Heart left ventricle (tissue), 16 donors: Measurements from ENCODE around the gene OR4D5. TPM values are rescaled to one million over a fixed set of nuclear protein-coding genes. Genes with fewer than 3 reads are reported as not detected.

Experiments used
- ATAC-seq, 4 donors: fragments of 200-7000 bp; cut with Tn5 transposase; one replicate each; pipeline ENCODE4 v1.9.1; 2020 to 2022; ENCODE audit warnings: moderate library complexity in 4 of 4, mild to moderate bottlenecking in 3 of 4, moderate number of reproducible peaks in 1 of 4
- DNase-seq, 5 donors: peaks; one replicate each; pipeline ENCODE4 v3.0.0-alpha.2; 2020
- H3K27ac ChIP-seq, 12 donors: fragments of 200-600 bp; sonication (generic) in 4 of 12; one replicate each; pipeline versions ENCODE4 v1.5.0 to v1.8.0; 2016 to 2022; ENCODE audit warnings: mild to moderate bottlenecking in 2 of 12
- H3K27me3 ChIP-seq, 9 donors: fragments of 200-600 bp; sonication (generic) in 2 of 9; one replicate each; pipeline versions ENCODE4 v1.5.1 to v1.8.0; 2016 to 2022; ENCODE audit warnings: mild to moderate bottlenecking in 3 of 9
- H3K36me3 ChIP-seq, 9 donors: fragments of 200-600 bp; sonication (generic) in 2 of 9; one replicate each; pipeline versions ENCODE4 v1.5.0 to v1.8.0; 2018 to 2022; ENCODE audit warnings: mild to moderate bottlenecking in 2 of 9
- H3K4me1 ChIP-seq, 12 donors: fragments of 200-600 bp; sonication (generic) in 4 of 12; one replicate each; pipeline versions ENCODE4 v1.5.0 to v1.8.0; 2016 to 2022; ENCODE audit warnings: mild to moderate bottlenecking in 3 of 12
- H3K4me3 ChIP-seq, 12 donors: fragments of 200-600 bp; sonication (generic) in 4 of 12; one replicate each; pipeline versions ENCODE4 v1.5.0 to v1.8.0; 2017 to 2022; ENCODE audit warnings: mild to moderate bottlenecking in 9 of 12, moderate library complexity in 4 of 12
- H3K9me3 ChIP-seq, 12 donors: fragments of 200-600 bp; sonication (generic) in 4 of 12; one replicate each; pipeline versions ENCODE4 v1.5.0 to v1.8.0; 2016 to 2022; ENCODE audit warnings: mild to moderate bottlenecking in 1 of 12
- POLR2A ChIP-seq, 2 donors: fragments of 450-650 bp; IDR thresholded peaks; one replicate each; pipeline ENCODE4 v1.6.1; 2017; ENCODE audit warnings: antibody characterized with exemption in 2 of 2, mild to moderate bottlenecking in 2 of 2, moderate library complexity in 2 of 2
- WGBS, 4 donors: extraction: QIAGEN DNeasy Blood & Tissue Kit in 2 of 4; methylation state at CpG; one replicate each; pipeline versions ENCODE4 v1.1.5 to v1.1.7; 2013 to 2018; 5-methylcytosine and 5-hydroxymethylcytosine counted together
- intact Hi-C, 10 donors: fragments of 100-400 bp; cut with DNase I; formaldehyde crosslinking; loops; one replicate each; pipeline versions ENCODE4 v1.11.1 to v1.14.2; 2022
- polyA plus RNA-seq, 2 donors: library from polyadenylated mRNA; stranded (reverse); fragments of 200-250 nt; gene quantifications; one replicate each; pipeline ENCODE4 v1.2.3, GENCODE V29; 2013
- total RNA-seq, 9 donors: library from RNA; depleted of rRNA in 2 of 9; stranded (reverse); fragments of >200 nt in 2 of 9; fragmentation: NEBNext Ultra II Directional in 3 of 9; extraction: Animal tissue kit (Norgen Biotek cat#: 25700) in 3 of 9; gene quantifications; one replicate each; pipeline versions ENCODE4 v1.1.0 to v1.2.4, GENCODE V29; 2016 to 2023
- TF ChIP-seq, protein P1 (sequence below), 12 donors: fragments of 200-600 bp; sonication (generic) in 4 of 12; IDR thresholded peaks; one replicate each; pipeline versions ENCODE4 v1.5.0 to v1.8.0; 2018 to 2022; ENCODE audit warnings: antibody characterized with exemption in 12 of 12, mild to moderate bottlenecking in 5 of 12
- donor health status: ischemic (EF 13 %, LVEDD 7.1; RV severe dilation, severe dysfunction).
- donor health status: healthy with polysubstance abuse.
- donor health status: DM: no; HTN: yes; CAD: no.
- donor health status: DM: no; HTN: no; CAD: no.
- donor health status: ischemic (EF 25% LVEDD 6.9; RV normal size, moderate dysfunction).
- donor health status: ischemic (EF 25% LVEDD 5.7; RV mildly dilated, moderate dysfunction).
- donor health status: healthy.
- donor health status: DM: yes; HTN: yes; CAD: no.
- donor health status: ischemic (EF 35%, LVEDD 5.7; RV mildly dilated, moderate dysfunction).
- donor health status: nonischemic (EF 11% LVEDD 7.7; RV severe dilation, severe dysfunction).
- donor health status: DM: yes; HTN: yes; CAD: no.
- donor health status: PGD.
- donor health status: ischemic (EF 29% LVEDD 5.4; RV normal size, mild dysfunction).
- donor health status: nonischemic (EF 23%, LVEDD 6.1; RV moderate dilation, normal function).

The OR4D5 gene
- total and polyA plus RNA-seq, 11 donors: not detected

DNA sequence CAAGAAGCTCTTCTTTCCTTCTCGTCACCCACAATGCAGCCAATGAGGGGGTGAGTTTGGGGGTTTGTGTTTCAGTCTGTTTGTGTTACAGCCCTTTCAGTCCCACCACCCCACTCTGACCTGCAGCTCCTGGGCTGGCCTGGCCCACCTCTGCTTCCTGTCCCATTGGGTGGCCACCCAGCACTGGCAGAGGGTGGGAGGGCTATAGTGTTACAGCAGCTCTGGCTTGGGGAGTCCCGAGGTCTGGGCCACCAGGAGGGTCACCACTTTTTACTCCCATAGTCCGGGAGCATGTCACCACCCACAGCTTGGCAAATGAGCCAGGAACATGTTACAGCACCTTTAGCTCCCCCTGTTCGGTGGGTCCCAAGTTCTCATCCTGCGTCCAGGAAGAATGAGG, 39.9 kb downstream of the OR4D5 start:
- ATAC-seq: no peak
- 79 to 88% (median 85%) methylated on average over 5 of the region's 5 CpGs for WGBS, 4 donors
- Histone ChIP-seq H3K36me3 (no peaks in the 10 kb centered on the region), H3K27ac (no peak overlapping the region), H3K4me3 (no peak overlapping the region), H3K9me3 (peaks cover 0 to 7% (median 0%) of the 10 kb centered on the region in 12 donors), H3K27me3 (no peaks in the 10 kb centered on the region), H3K4me1 (no peaks in the 10 kb centered on the region)
- DNase-seq: no peak
- intact Hi-C loops: no loop called here
- TF ChIP-seq, protein P1, sequence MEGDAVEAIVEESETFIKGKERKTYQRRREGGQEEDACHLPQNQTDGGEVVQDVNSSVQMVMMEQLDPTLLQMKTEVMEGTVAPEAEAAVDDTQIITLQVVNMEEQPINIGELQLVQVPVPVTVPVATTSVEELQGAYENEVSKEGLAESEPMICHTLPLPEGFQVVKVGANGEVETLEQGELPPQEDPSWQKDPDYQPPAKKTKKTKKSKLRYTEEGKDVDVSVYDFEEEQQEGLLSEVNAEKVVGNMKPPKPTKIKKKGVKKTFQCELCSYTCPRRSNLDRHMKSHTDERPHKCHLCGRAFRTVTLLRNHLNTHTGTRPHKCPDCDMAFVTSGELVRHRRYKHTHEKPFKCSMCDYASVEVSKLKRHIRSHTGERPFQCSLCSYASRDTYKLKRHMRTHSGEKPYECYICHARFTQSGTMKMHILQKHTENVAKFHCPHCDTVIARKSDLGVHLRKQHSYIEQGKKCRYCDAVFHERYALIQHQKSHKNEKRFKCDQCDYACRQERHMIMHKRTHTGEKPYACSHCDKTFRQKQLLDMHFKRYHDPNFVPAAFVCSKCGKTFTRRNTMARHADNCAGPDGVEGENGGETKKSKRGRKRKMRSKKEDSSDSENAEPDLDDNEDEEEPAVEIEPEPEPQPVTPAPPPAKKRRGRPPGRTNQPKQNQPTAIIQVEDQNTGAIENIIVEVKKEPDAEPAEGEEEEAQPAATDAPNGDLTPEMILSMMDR (IDR thresholded peaks at IDR 0.05): no peak
- TF ChIP-seq POLR2A (IDR thresholded peaks at IDR 0.05): no peak

Other genes starting within 250 kb of the OR4D5 start
- 1 to 10 TPM; 1.7 to 5.7 (median 4.4) TPM for gene ZNF202, start 198.0 kb upstream of the OR4D5 start, total RNA-seq
- 1 to 10 TPM; 2.0 to 7.0 TPM for gene ZNF202, start 198.0 kb upstream of the OR4D5 start, polyA plus RNA-seq
- gene OR6X1, start 185.1 kb upstream of the OR4D5 start, total RNA-seq: not detected
- not detected for gene OR6X1, start 185.1 kb upstream of the OR4D5 start, polyA plus RNA-seq
- gene OR6M1, start 133.3 kb upstream of the OR4D5 start, total RNA-seq: not detected
- gene OR6M1, start 133.3 kb upstream of the OR4D5 start, polyA plus RNA-seq: not detected
- not detected for gene TMEM225, start 53.9 kb upstream of the OR4D5 start, total RNA-seq
- not detected for gene TMEM225, start 53.9 kb upstream of the OR4D5 start, polyA plus RNA-seq
- not detected for gene OR8D4, start 37.5 kb upstream of the OR4D5 start, total RNA-seq
- not detected for gene OR8D4, start 37.5 kb upstream of the OR4D5 start, polyA plus RNA-seq
- gene OR6T1, start 4.2 kb downstream of the OR4D5 start, total RNA-seq: not detected
- gene OR6T1, start 4.2 kb downstream of the OR4D5 start, polyA plus RNA-seq: not detected
- not detected for gene OR10S1, start 38.2 kb downstream of the OR4D5 start, total RNA-seq
- not detected for gene OR10S1, start 38.2 kb downstream of the OR4D5 start, polyA plus RNA-seq
- gene OR10G6, start 55.5 kb downstream of the OR4D5 start, total RNA-seq: not detected
- not detected for gene OR10G6, start 55.5 kb downstream of the OR4D5 start, polyA plus RNA-seq
- not detected for gene OR10G4, start 73.4 kb downstream of the OR4D5 start, total RNA-seq
- not detected for gene OR10G4, start 73.4 kb downstream of the OR4D5 start, polyA plus RNA-seq
- gene OR10G9, start 83.4 kb downstream of the OR4D5 start, total RNA-seq: not detected
- gene OR10G9, start 83.4 kb downstream of the OR4D5 start, polyA plus RNA-seq: not detected
- not detected for gene OR10G8, start 87.2 kb downstream of the OR4D5 start, total RNA-seq
- not detected for gene OR10G8, start 87.2 kb downstream of the OR4D5 start, polyA plus RNA-seq
- not detected for gene OR10G7, start 101.7 kb downstream of the OR4D5 start, total RNA-seq
- gene OR10G7, start 101.7 kb downstream of the OR4D5 start, polyA plus RNA-seq: not detected
- gene VWA5A, start 175.8 kb downstream of the OR4D5 start, total RNA-seq: 10 to 100 TPM in 1 of 9 donors, 1 to 10 TPM in 8; 2.3 to 13.7 (median 4.2) TPM
- 1 to 10 TPM; 1.2 to 1.8 TPM for gene VWA5A, start 175.8 kb downstream of the OR4D5 start, polyA plus RNA-seq
- not detected for gene OR10D3, start 243.7 kb downstream of the OR4D5 start, total RNA-seq
- not detected for gene OR10D3, start 243.7 kb downstream of the OR4D5 start, polyA plus RNA-seq